Right lobe of liver (tissue), 4 donors: Measurements from ENCODE around the gene COL6A1.

Experiments
- POLR2A ChIP-seq: fragments of 450-650 bp; IDR thresholded peaks from one replicate; pipeline ENCODE4 v1.6.1; 2017; ENCODE audit warnings: antibody characterized with exemption, mild to moderate bottlenecking
- TF ChIP-seq, protein P1 (sequence below), 4 donors: fragments of 200-600 bp in 3 of 4; fragments of 450-650 bp in 1 of 4; IDR thresholded peaks; one replicate each; pipeline versions ENCODE4 v1.5.1 to v1.8.0; 2016 to 2022; ENCODE audit warnings: antibody characterized with exemption in 4 of 4, mild to moderate bottlenecking in 2 of 4
- donor health status: DM: no; HTN: no; CAD: no.
- donor health status: DM: no; HTN: no; CAD: no.
- donor health status: DM: no; HTN: yes; CAD: no.

DNA sequence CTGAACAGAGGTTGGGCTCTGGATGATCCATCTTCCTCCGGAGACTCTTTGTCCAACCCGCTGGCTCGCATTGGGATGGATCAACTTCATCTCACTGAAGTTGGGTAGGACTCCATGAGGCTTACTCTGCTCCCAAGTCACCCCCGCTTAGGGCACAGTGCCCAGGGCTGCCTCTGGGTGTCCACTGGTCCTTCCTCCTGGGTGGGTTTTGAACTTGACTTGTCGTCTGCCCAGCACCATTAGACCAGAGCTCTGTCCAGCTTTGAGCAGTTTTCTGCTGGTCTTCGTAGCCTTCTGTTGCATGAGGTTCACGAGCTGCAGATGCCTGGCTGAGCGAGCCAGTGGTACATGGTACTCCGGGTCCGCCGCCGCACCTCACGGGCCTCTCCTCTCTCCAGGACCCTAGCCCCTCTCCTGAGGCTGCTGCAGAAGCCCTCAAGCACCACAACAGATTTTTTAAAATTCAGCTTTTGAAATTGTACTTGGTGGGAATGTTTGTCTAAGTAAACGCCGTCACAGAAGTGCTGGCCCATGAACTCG lies 33.8 kb upstream of the COL6A1 start:
- TF ChIP-seq POLR2A: no peak
- TF ChIP-seq, protein P1, sequence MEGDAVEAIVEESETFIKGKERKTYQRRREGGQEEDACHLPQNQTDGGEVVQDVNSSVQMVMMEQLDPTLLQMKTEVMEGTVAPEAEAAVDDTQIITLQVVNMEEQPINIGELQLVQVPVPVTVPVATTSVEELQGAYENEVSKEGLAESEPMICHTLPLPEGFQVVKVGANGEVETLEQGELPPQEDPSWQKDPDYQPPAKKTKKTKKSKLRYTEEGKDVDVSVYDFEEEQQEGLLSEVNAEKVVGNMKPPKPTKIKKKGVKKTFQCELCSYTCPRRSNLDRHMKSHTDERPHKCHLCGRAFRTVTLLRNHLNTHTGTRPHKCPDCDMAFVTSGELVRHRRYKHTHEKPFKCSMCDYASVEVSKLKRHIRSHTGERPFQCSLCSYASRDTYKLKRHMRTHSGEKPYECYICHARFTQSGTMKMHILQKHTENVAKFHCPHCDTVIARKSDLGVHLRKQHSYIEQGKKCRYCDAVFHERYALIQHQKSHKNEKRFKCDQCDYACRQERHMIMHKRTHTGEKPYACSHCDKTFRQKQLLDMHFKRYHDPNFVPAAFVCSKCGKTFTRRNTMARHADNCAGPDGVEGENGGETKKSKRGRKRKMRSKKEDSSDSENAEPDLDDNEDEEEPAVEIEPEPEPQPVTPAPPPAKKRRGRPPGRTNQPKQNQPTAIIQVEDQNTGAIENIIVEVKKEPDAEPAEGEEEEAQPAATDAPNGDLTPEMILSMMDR (IDR thresholded peaks at IDR 0.05): no peak
